Transverse colon (tissue), 3 donors: ENCODE measurements around the gene MED29.

Experiments
- CTCF ChIP-seq, 5 experiments: fragments of 200-600 bp in 3 of 5; fragments of 450-650 bp in 2 of 5; sonication (generic) in 3 of 5; IDR thresholded peaks; 1 replicate in 2 of 5; 2 replicates in 3 of 5; pipeline ENCODE4 v1.5.1; 2016 to 2017; ENCODE audit warnings: antibody characterized with exemption in 5 of 5, inconsistent platforms in 3 of 5, mild to moderate bottlenecking in 2 of 5, moderate library complexity in 1 of 5
- EP300 ChIP-seq: sonication (generic); formaldehyde crosslinking; IDR thresholded peaks from one replicate; pipeline ENCODE4 v1.6.1; 2017; ENCODE audit warnings: antibody characterized with exemption, low read depth

GRCh38 chr19:39365531-39365930 lies 25.6 kb upstream of the MED29 start:
- no peak for TF ChIP-seq EP300
- no peak for TF ChIP-seq CTCF (IDR thresholded peaks at IDR 0.05)
